DMS153 treated with DMSO at 0.1 percent for 48 hours (cell line): ENCODE measurements around the gene PTPRM.

Experiments used
- DNase-seq: peaks from one replicate; lab custom pipeline; 2025; ENCODE audit not compliant: unreplicated experiment; lab: John Stamatoyannopoulos, UW

Gene PTPRM

DNA sequence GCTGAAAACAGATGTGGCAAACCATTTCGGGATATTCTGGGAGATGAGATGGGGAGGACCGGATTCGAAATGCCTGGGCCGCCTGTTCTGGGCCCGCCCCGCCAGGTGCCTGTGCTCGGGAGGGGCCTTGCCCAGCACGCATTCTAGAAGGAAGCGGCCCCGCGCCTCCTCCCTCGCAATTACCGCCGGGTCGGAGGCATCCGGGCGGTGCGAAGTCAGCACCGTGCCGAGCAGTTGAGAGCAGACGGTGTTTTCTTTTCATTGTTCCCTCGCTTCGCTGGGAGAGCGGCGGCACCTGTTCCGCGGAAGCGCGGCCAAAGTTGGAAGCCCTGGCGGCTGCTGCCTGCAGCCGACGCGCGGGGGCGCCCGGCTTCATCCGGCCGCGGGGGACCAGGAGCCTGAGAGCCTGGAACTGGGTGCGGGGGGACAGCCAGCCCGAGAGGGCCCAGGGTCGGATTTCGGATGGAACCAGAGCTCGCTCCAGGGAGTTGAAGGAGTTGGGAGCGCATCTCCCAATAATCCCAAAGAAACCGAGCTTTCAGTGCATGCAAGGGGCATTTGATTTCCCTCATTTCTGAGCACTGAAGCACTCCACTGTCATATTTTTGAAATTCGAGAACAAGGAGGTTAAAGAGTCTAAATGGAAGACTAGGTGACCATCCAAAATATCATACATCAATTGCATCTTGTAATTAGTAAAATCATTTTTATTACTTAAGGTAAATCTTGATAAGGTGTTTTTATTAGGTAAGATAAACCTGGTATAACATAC lies 800.3 kb downstream of the PTPRM start:
- DNase-seq: peak; percentile 31

GRCh38 chr18:8368512-8369217 lies 801.5 kb downstream of the PTPRM start:
- DNase-seq: no peak

- DNase-seq: no peak
Observed at GRCh38 chr18:8373486-8373885, 806.4 kb downstream of the PTPRM start.

- DNase-seq: no peak
Observed at GRCh38 chr18:8374676-8375075, 807.6 kb downstream of the PTPRM start.

- no peak for DNase-seq
Observed at GRCh38 chr18:8375249-8375648, 808.1 kb downstream of the PTPRM start.

GRCh38 chr18:8376113-8376512 lies 809.0 kb downstream of the PTPRM start:
- DNase-seq: no peak

GRCh38 chr18:8379187-8379941 lies 812.2 kb downstream of the PTPRM start:
- no peak for DNase-seq

GRCh38 chr18:8380006-8380405 lies 812.9 kb downstream of the PTPRM start:
- DNase-seq: no peak

GRCh38 chr18:8380926-8381325 lies 813.8 kb downstream of the PTPRM start:
- DNase-seq: no peak

DNA sequence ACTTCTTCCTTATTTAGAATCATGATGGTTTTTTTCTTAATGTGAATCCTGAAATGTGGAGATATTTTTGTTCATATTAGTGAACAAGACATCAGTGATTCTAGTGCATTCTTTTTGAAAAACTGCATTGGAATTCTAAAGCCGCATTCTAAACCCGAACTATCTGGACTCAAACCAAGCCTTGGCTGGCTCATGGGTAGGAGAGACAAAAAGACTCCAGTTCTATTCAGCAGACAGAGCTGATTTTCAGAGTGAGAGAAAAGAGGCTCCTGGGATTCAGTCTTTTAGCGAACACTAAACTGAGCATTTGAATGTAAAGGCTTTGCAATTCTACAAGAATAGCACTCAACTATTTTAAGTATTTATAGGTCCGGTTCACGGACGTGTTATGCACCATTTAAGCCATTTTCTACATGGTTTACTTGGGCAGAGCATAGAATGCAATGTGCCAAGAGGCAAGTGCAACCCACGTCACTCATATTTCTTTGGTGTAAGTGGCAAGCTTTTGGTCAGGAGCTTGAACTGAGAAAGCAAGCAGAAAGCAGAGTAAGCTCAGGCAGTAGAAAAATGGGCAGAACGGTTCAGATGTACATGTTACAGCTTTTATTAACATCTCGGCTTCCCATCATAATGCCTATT lies 814.8 kb downstream of the PTPRM start:
- no peak for DNase-seq

GRCh38 chr18:8385400-8385799 lies 818.3 kb downstream of the PTPRM start:
- DNase-seq: no peak

DNA sequence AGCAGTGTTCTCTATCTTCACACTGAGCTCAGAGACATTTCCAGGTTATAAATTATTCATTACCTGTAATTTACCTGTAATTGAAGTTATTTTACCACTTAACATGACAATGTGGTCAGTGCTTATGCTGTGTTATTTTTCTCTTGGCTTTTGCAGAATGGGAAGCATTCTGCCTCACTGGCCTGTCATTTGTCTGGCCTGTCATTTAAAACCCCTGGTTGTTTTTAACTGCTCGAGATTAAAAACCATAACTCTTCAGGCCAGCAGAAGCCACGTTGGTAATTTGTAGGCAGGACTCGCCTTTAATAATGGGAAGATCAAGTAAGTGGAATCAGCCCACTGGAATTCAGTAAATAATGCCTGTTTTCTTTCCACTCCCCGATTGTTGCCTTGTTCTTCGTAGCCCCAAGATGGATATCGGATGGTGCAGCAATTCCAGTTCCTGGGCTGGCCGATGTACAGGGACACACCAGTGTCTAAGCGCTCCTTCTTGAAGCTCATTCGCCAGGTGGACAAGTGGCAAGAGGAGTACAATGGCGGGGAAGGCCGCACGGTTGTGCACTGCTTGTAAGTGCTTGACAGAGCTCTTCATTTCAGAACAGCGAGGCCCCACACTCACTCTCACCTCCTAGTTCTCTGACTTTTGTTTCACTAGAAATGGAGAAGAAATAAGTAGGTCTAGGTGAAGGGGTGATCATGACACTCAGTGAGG lies 819.7 kb downstream of the PTPRM start:
- no peak for DNase-seq

GRCh38 chr18:8389391-8390340 lies 822.5 kb downstream of the PTPRM start:
- no peak for DNase-seq

GRCh38 chr18:8391068-8391467 lies 824.0 kb downstream of the PTPRM start:
- no peak for DNase-seq

- no peak for DNase-seq
Observed at GRCh38 chr18:8396254-8396653, 829.1 kb downstream of the PTPRM start.

DNA sequence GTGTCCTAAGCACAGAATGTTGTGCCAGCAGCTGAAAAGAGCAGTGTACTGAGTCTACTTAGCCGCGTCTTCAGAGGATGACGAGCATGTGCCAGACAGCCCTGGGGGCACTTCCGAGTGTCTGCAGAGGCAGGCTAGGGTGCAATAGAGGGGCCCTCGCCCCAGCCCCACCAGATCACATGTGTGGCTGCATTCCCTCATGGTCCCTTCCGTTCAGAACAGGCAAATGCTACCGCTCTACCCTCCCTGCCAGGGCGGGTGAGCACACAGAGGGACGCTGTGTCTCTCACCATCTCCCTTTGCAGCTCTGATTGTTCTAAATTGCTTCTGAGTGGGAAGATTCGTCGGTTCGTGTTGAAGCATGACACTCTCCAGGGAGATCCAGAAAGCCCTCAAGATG lies 829.9 kb downstream of the PTPRM start:
- DNase-seq: no peak

DNA sequence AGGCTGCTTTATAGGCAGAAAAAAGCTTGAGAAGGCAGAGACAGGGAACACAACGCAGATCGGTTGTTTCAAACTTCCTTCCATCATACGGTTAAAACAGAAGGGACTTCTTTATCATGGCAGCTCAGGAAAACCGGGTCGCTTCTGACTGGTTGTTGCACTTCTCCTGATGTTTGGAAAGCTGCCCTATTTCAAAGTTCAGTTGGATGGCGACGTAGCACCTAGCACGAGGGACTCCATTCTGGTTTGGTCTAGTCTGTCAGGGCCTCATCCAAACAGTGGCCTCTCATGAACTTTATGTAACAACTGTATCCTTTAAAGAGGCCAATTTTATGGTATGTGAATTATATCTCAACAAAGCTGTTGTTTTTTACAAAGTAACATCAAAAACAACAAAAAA lies 832.0 kb downstream of the PTPRM start:
- DNase-seq: no peak

DNA sequence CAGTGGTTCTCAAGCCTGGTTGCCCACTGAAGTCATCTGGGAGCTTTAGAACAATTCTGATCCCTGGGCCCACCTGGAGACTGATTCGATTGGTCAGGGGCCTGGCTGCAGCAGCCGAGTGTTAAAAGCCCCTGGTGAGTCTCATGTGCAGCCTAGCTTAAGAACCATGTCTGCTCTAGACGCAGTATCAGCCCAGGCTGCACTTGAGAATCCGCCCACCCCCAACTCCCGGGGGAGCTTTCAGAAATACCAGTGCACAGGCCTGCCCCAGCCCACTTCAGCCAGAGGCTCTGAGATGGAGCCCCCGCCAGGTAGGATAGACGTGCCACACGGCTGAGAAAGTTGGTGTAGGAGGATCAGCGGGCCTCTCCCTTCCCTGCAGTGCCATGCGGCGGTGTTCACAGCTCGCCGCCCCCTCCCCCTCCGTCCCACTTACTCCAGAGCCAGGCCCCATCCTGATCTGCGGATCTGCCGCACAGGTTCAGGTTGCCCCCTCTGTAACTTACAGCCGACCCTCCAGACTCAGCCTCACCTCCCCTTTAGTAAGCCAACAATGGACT lies 833.2 kb downstream of the PTPRM start:
- DNase-seq: no peak

GRCh38 chr18:8400825-8401224 lies 833.7 kb downstream of the PTPRM start:
- no peak for DNase-seq
